HUES6 (cell line): ENCODE data around the gene RAB11A.
"Not testable (repeated sequence)": the region's sequence is repeated elsewhere in the genome, so short reads cannot be mapped to it uniquely, and the experiment has no call there.

Experiments used
- H3K27ac ChIP-seq: 2 replicates; pipeline ENCODE4 v1.7.0; 2013; ENCODE audit warnings: low read depth, mild to moderate bottlenecking, low read length, inconsistent platforms
- H3K27me3 ChIP-seq: 2 replicates; pipeline ENCODE4 v1.6.1; 2013; ENCODE audit warnings: low read length; ENCODE audit not compliant: control insufficient read depth, insufficient read depth
- H3K36me3 ChIP-seq: 2 replicates; pipeline ENCODE4 v1.6.1; 2013; ENCODE audit warnings: low read length; ENCODE audit not compliant: control insufficient read depth, insufficient read depth
- H3K4me1 ChIP-seq: 2 replicates; pipeline ENCODE4 v1.6.1; 2013; ENCODE audit warnings: low read length; ENCODE audit not compliant: control insufficient read depth, insufficient read depth
- H3K4me3 ChIP-seq: 2 replicates; pipeline ENCODE4 v1.5.1; 2013; ENCODE audit warnings: low read depth, low read length
- H3K9ac ChIP-seq: one replicate; pipeline ENCODE4 v1.6.1; 2013; ENCODE audit warnings: mild to moderate bottlenecking, low read length
- H3K9me3 ChIP-seq: 2 replicates; pipeline ENCODE4 v1.6.1; 2013; ENCODE audit warnings: low read depth, low read length; ENCODE audit not compliant: control insufficient read depth, insufficient read depth

RAB11A gene

DNA sequence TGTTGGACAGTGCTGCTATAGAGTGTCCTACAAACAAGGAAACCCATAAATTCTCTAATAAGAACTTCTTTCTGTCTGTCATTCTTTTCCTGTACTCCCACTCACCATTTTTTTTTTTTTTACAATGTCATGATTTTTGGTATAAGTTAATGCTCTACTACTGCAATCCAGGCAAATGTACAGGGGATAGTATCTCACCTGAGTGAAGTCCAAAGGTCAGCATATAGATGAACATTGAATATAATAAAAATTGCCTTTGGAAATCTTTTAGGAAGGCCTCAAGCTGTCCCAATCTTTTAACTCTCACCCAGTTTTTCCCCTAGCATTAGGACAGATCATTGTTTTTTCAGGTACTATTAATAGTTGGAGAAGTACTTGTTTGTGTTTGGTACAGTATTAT is 21.3 kb upstream of the RAB11A start:
- Histone ChIP-seq H3K9me3 (peaks cover 3% of the 10 kb centered on the region; the same call in 1 of the 2 replicates), H3K27ac (no peak overlapping the region), H3K9ac (no peak overlapping the region), H3K4me1 (no peaks in the 10 kb centered on the region), H3K27me3 (no peaks in the 10 kb centered on the region), H3K36me3 (no peaks in the 10 kb centered on the region), H3K4me3 (no peak overlapping the region)

DNA sequence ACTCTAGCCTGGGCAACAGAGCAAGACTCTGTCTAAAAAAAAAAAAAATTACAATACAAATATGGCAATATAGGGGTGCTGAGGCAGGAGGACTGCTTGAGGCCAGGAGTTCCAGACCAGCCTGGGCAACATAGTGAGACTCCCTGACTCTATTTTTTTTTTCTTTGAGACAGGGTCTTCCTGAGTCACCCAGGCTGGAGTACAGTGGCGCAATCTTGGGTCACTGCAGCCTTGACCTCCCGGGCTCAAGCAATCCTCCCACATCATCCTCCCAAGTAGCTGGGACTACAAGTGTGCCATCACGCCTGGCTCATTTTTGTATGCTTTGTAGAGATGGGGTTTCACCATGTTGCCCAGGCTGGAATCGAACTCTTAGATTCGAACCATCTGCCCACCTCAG is 17.3 kb upstream of the RAB11A start:
- H3K4me3 ChIP-seq, result no peak overlapping the region
- H3K9me3 ChIP-seq, result no peaks in the 10 kb centered on the region
- H3K36me3 ChIP-seq, result no peaks in the 10 kb centered on the region
- H3K4me1 ChIP-seq, result no peaks in the 10 kb centered on the region
- H3K27ac ChIP-seq, result no peak overlapping the region
- H3K9ac ChIP-seq, result no peak overlapping the region
- H3K27me3 ChIP-seq, result no peaks in the 10 kb centered on the region

DNA sequence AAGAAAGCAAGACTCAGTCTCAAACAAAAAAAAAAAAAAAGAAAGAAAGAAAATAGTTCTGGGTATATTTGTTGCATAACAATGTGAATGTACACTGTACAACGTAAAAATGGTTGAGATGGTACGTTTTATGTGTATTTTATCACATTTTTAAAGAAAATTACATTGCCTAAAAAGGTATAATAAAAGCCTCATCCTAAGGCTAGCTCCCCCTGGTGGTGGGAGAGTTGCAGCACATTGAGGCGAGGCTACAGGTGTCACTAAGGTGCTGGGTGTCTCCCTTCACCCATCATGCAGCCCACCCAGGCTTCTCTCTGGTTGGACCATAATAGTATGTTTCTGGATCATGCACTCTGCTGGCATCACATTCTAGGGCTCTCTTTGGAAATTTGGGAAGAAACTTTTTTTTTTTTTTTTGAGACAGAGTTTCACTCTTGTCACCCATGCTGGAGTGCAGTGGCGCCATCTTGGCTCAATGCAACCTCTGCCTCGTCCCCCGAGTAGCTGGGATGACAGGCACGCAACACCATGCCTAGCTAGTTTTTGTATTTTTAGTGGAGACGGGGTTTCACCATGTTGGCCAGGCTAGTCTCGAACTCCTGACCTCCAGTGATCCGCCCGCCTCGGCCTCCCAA is 12.4 kb upstream of the RAB11A start:
- H3K27ac ChIP-seq, result no peak overlapping the region
- H3K27me3 ChIP-seq, result no peaks in the 10 kb centered on the region
- no peak overlapping the region for H3K9ac ChIP-seq
- H3K4me1 ChIP-seq, result no peaks in the 10 kb centered on the region
- H3K9me3 ChIP-seq, result no peaks in the 10 kb centered on the region
- no peak overlapping the region for H3K4me3 ChIP-seq
- no peaks in the 10 kb centered on the region for H3K36me3 ChIP-seq

DNA sequence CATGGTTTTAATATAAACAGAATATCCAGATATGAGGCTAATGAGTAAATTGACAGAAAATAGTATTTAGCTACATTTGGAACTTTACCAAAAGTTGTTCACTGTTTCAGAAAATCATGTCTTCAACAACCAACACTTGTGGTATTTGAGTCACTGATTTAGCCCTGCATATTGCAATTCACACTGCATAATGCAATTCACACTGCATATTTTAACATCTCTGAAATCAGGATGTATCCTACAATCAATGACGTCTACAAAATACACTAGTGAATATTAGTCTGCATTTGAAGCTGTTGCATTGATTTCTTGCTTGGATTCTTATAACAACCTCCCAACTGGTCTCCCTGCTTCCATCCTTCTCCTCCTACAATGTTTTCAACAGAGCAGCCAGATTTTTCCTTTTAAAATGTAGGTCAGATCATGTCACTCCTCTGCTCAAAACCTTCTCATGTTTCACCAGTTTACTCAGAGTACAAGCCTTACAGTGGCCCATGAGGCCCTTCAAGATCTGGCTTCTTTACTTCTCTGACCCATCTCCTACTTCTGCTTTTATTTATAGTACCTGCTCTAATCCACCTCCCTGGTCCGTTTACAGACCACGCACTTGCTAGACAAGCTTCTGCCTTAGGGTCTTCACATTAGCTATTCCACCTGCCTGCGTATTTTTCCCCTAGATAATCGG is 11.4 kb upstream of the RAB11A start:
- Histone ChIP-seq H3K9me3 (no peaks in the 10 kb centered on the region), H3K27ac (no peak overlapping the region)

DNA sequence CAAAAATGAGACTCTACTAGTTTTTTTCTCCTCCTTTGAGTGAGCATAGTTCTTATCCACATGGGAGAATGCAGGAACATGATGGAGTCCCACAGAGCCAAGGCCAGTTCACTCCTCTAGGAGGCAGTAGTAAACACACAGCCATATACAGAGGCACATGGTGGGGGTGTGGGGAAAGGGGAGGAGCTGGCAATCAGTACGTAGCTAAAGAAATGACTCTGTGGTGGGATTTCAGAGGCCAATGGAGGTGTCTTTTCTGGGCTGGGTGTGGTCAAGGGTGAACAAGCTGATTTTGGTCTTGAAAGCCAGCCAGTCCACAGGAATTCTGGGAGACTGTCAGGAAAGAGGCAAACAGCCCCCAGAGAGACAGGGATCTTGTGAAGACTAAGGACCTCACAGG is 6.6 kb upstream of the RAB11A start:
- Histone ChIP-seq H3K4me1 (peaks cover 5% of the 10 kb centered on the region), H3K9me3 (no peaks in the 10 kb centered on the region), H3K36me3 (no peaks in the 10 kb centered on the region), H3K27me3 (no peaks in the 10 kb centered on the region), H3K27ac (no peak overlapping the region), H3K9ac (no peak overlapping the region), H3K4me3 (no peak overlapping the region)

More for the DNA sequence above, 11.4 kb upstream of the RAB11A start:
- H3K27me3 ChIP-seq, result no peaks in the 10 kb centered on the region
- H3K9ac ChIP-seq, result no peak overlapping the region
- peaks cover 1% of the 10 kb centered on the region for H3K4me1 ChIP-seq
- no peaks in the 10 kb centered on the region for H3K36me3 ChIP-seq
- no peak overlapping the region for H3K4me3 ChIP-seq

DNA sequence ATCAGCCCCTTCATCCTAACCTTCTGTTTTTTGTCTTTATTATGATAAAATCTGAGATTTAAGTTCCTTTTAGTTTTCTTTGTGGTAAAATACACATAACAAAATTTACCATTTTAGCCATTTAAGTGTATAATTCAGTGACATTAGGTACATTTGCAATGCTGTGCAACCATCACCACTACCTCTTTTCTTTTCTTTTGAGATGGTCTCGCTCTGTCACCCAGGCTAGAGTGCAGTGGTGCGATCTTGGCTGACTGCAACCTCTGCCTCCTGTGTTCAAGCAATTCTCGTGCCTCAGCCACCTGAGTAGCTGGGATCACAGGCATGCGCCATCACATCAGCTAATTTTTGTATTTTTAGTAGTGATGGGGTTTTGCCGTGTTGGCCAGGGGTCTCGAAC is 6.2 kb upstream of the RAB11A start:
- peaks cover 5% of the 10 kb centered on the region for H3K4me1 ChIP-seq
- H3K27ac ChIP-seq, result no peak overlapping the region
- H3K36me3 ChIP-seq, result no peaks in the 10 kb centered on the region
- H3K9ac ChIP-seq, result no peak overlapping the region
- no peaks in the 10 kb centered on the region for H3K9me3 ChIP-seq
- no peaks in the 10 kb centered on the region for H3K27me3 ChIP-seq
- no peak overlapping the region for H3K4me3 ChIP-seq

DNA sequence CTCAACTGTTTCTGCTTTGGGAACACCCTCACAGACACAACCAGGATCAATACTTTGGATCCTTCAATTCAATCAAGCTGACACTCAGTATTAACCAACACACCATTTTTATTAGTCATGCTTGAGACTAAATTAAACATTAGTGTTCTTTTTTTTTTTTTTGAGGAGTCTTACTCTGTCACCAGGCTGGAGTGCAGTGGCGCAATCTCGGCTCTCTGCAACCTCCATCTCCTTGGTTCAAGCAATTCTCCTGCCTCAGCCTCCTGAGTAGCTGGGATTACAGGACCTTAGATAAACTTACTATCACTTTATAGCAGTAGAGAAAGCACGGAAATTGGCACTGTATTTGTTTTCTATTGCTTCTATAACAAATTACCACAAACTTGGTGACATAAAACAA is 2.0 kb upstream of the RAB11A start:
- H3K36me3 ChIP-seq, result no peaks in the 10 kb centered on the region
- H3K9me3 ChIP-seq, result no peaks in the 10 kb centered on the region
- H3K27me3 ChIP-seq, result no peaks in the 10 kb centered on the region
- no peak overlapping the region for H3K4me3 ChIP-seq
- H3K4me1 ChIP-seq, result peaks cover 17% of the 10 kb centered on the region
- H3K27ac ChIP-seq, result no peak overlapping the region
- H3K9ac ChIP-seq, result no peak overlapping the region

DNA sequence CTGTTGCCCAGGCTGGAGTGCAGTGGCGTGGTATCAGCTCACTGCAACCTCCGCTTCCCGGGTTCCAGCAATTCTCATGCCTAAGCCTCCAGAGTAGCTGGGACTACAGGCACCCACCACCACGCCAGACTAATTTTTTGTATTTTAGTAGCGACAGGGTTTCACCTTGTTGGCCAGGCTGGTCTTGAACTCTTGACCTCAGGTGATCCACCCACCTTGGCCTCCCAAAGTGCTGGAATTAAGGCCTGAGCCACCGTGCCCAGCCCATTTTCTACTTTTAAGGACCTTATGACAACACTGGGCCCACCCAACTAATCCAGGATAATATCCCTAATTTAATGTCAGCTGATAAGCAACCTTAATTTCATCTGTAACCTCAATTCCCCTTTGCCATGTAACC is 1.4 kb upstream of the RAB11A start:
- H3K27me3 ChIP-seq, H3K9me3 ChIP-seq, H3K9ac ChIP-seq, H3K36me3 ChIP-seq, H3K27ac ChIP-seq, H3K4me3 ChIP-seq: not testable (repeated sequence)
- H3K4me1 ChIP-seq, result peaks cover 15% of the 10 kb centered on the region

DNA sequence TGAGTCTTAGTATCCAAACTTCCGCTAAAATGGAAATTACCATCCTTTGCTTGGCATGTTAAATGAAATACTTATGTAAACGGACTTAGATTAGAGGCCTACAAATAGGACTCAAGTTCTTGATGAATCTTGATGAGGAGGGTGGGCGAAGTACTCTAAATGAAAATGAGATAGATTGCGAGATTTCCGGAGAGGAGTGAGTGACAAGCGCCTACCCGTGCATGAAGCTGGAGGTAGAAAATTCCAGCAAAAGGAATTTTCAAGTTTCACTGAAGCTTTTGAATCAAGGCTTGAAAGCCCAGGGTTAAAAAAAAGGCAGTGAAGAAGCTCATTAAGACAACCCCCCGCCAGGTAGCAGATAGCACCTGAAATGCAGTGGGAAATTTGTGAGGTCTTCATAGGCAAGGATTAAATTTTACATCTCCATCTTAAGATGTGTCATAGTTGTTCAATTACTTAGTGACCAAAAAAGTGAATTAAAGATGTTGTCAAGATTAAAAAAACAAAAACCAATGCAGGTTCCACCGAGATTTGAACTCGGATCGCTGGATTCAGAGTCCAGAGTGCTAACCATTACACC is 655 bp upstream of the RAB11A start:
- peak overlapping the region; percentile 92 for H3K4me3 ChIP-seq
- no peak overlapping the region for H3K27ac ChIP-seq
- H3K4me1 ChIP-seq, result peaks cover 12% of the 10 kb centered on the region
- no peaks in the 10 kb centered on the region for H3K9me3 ChIP-seq
- peak overlapping the region; percentile 93 for H3K9ac ChIP-seq
- no peaks in the 10 kb centered on the region for H3K36me3 ChIP-seq
- no peaks in the 10 kb centered on the region for H3K27me3 ChIP-seq

DNA sequence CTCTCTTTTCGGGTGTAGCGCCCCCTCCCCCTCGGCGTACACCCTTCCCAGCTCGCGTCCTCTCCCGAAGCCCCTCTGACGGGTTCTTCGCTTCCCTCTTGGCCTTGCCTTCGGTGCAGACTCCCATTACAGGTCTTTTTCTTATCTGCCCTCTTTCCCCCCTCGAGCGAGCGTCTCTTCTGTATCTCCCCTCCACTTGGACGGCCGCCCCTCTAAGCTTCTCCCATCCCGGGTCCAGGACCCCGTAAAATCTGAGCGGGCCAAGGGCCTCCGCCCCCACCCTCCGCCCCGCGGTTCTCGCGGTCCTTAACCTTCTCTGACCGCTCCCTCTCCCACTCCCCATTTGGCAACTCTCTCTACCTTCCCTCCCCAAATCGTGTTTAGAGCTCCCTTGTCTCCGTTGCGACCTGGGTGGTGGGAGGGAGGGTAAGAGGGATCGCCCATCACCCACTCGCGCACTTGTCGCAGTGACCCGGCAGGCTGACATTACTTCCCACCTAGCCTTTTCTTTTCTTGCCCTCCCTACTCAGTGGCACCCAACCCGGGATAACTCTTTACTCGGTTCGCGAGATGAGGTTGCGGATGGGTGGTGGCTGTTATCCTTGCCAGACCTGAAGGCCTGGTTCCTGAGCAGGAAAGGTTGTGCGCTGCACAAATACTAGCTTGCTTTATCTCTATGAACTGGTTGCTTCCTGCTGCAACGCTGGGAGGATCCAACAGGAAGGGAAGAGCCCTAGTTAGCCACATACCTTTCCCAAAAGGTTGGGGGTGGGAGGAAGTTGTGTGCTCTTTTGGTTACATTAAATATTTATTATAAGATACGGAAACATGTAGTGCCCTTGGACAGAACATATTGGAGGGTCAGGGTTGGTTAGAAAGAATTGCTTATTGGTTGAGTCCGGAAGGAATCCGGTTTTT is 922 bp downstream of the RAB11A start:
- Histone ChIP-seq H3K4me1 (peaks cover 12% of the 10 kb centered on the region), H3K9me3 (no peaks in the 10 kb centered on the region), H3K27me3 (no peaks in the 10 kb centered on the region), H3K4me3 (peak overlapping the region; percentile 92), H3K27ac (peak overlapping the region; percentile 75), H3K36me3 (peaks cover 4% of the 10 kb centered on the region; the same call in 1 of the 2 replicates), H3K9ac (peak overlapping the region; percentile 93)
